Activated naive CD4-positive, alpha-beta T cell treated with anti-CD3 and anti-CD28 coated beads for 36 hours (primary cell): ENCODE data around the gene SYPL1. TPM values are rescaled to one million over a fixed set of nuclear protein-coding genes. Genes with fewer than 3 reads are reported as not detected.
A peak's percentile ranks its signal among the peaks of the same experiment; 100 is the strongest.

ENCODE experiments used
- CTCF ChIA-PET: fragments of 350-600 bp; sonication (Branson Sonifier 250); formaldehyde crosslinking; loops from one replicate; lab custom pipeline; 2021; ENCODE audit warnings: antibody characterized with exemption; lab: Charles Lee
- DNase-seq: peaks from one replicate; pipeline ENCODE4 v3.0.0-alpha.2; 2020
- H3K27ac Mint-ChIP-seq: one replicate; pipeline ENCODE4 v1.8.0; 2021; ENCODE audit warnings: mild to moderate bottlenecking, mixed read lengths
- H3K27me3 Mint-ChIP-seq: one replicate; pipeline ENCODE4 v1.8.0; 2021; ENCODE audit warnings: low read depth, mixed read lengths
- H3K36me3 Mint-ChIP-seq: one replicate; pipeline ENCODE4 v1.8.0; 2021; ENCODE audit warnings: low read depth, mixed read lengths
- H3K4me1 Mint-ChIP-seq: one replicate; pipeline ENCODE4 v1.8.0; 2021; ENCODE audit warnings: low read depth, mixed read lengths
- H3K4me3 Mint-ChIP-seq: one replicate; pipeline ENCODE4 v1.8.0; 2021; ENCODE audit warnings: mild to moderate bottlenecking, moderate library complexity, mixed read lengths
- H3K9me3 Mint-ChIP-seq: one replicate; pipeline ENCODE4 v1.8.0; 2021; ENCODE audit warnings: mixed read lengths
- intact Hi-C: fragments of 100-400 bp; cut with micrococcal nuclease; formaldehyde crosslinking; loops from one replicate; pipeline ENCODE4 v1.15.1; 2023
- total RNA-seq, 2 experiments: library from RNA; stranded (reverse); gene quantifications; one replicate each; pipeline ENCODE4 v1.2.3, GENCODE V29; 2021

The SYPL1 gene
- 10 to 100 TPM; 24.7 to 26.6 TPM for total RNA-seq

GRCh38 chr7:106112118-106112971 is at the start of gene SYPL1:
Gene SYPL1 (minus strand): TSS chr7:106112312. CDS start chr7:106112208, 104 bp downstream.
- Mint-ChIP-seq H3K36me3 (peaks cover 4% of the 10 kb centered on the region), H3K4me1 (peaks cover 71% of the 10 kb centered on the region), H3K9me3 (no peaks in the 10 kb centered on the region), H3K27ac (peak within 1 kb of the TSS; percentile 92), H3K4me3 (peak within 1 kb of the TSS; percentile 85), H3K27me3 (no peaks in the 10 kb centered on the region)
- CTCF ChIA-PET = interaction anchor here (0.9 to 2.6 kb wide), 4 partner anchors 41 to 51 kb away, joined by 3 to 7 read pairs (median 4); no protein-coding TSS in a partner anchor
- intact Hi-C loops = loop anchor here (1.0 to 5.0 kb wide), 12 partner anchors 14 to 1630 kb away; partner anchors contain the start of genes CBLL1 and HBP1
- DNase-seq = peak; percentile 94

GRCh38 chr7:106155027-106155426 is 42.9 kb upstream of the SYPL1 start:
- Mint-ChIP-seq H3K9me3 (no peaks in the 10 kb centered on the region), H3K27ac (no peak overlapping the region), H3K4me1 (peaks cover 9% of the 10 kb centered on the region), H3K36me3 (no peaks in the 10 kb centered on the region), H3K27me3 (peaks cover 14% of the 10 kb centered on the region), H3K4me3 (no peak overlapping the region)
- intact Hi-C loops = no loop called here
- CTCF ChIA-PET = interaction anchor here (1.0 to 9.5 kb wide), 8 partner anchors 11 to 113 kb away, joined by 3 to 185 read pairs (median 12); no protein-coding TSS in a partner anchor
- no peak for DNase-seq

- no peak overlapping the region for H3K27ac Mint-ChIP-seq
- CTCF ChIA-PET = interaction anchor here (0.6 to 9.5 kb wide), 32 partner anchors 8 to 796 kb away, joined by 3 to 185 read pairs (median 4); partner anchors contain the start of gene SYPL1
- no peaks in the 10 kb centered on the region for H3K9me3 Mint-ChIP-seq
- peaks cover 9% of the 10 kb centered on the region for H3K4me1 Mint-ChIP-seq
- peaks cover 14% of the 10 kb centered on the region for H3K27me3 Mint-ChIP-seq
- H3K4me3 Mint-ChIP-seq = no peak overlapping the region
- peak; percentile 84 for DNase-seq
- H3K36me3 Mint-ChIP-seq = no peaks in the 10 kb centered on the region
- intact Hi-C loops = loop anchor here (1.0 to 2.0 kb wide), 3 partner anchors 41 to 393 kb away; partner anchors contain the start of gene SYPL1
These were observed 41.9 kb upstream of the SYPL1 start for GRCh38 chr7:106153891-106154449.

GRCh38 chr7:106152313-106152665 is 40.2 kb upstream of the SYPL1 start:
- Mint-ChIP-seq H3K27ac (no peak overlapping the region), H3K27me3 (peaks cover 13% of the 10 kb centered on the region), H3K36me3 (no peaks in the 10 kb centered on the region), H3K4me3 (no peak overlapping the region), H3K4me1 (peaks cover 9% of the 10 kb centered on the region), H3K9me3 (no peaks in the 10 kb centered on the region)
- no peak for DNase-seq
- intact Hi-C loops = loop anchor here (2.0 kb wide), 2 partner anchors 39 to 391 kb away; partner anchors contain the start of gene SYPL1
- CTCF ChIA-PET = interaction anchor here (0.8 to 9.5 kb wide), 5 partner anchors 14 to 123 kb away, joined by 3 to 185 read pairs (median 25); no protein-coding TSS in a partner anchor

- CTCF ChIA-PET = interaction anchor here (4.6 to 9.5 kb wide), 2 partner anchors 14 to 93 kb away, joined by 57 to 185 read pairs; no protein-coding TSS in a partner anchor
- intact Hi-C loops = loop anchor here (2.0 kb wide), 2 partner anchors 39 to 391 kb away; partner anchors contain the start of gene SYPL1
- Mint-ChIP-seq H3K4me3 (no peak overlapping the region), H3K36me3 (no peaks in the 10 kb centered on the region), H3K27ac (no peak overlapping the region), H3K4me1 (peaks cover 9% of the 10 kb centered on the region), H3K9me3 (no peaks in the 10 kb centered on the region), H3K27me3 (peaks cover 11% of the 10 kb centered on the region)
- no peak for DNase-seq
These were observed 39.6 kb upstream of the SYPL1 start for GRCh38 chr7:106151459-106152312.

GRCh38 chr7:106143711-106144337 is 31.7 kb upstream of the SYPL1 start:
- intact Hi-C loops = no loop called here
- CTCF ChIA-PET = interaction anchor here (1.0 to 1.1 kb wide), 2 partner anchors 103 to 318 kb away, joined by 4 read pairs; no protein-coding TSS in a partner anchor
- H3K4me3 Mint-ChIP-seq = no peak overlapping the region
- no peaks in the 10 kb centered on the region for H3K4me1 Mint-ChIP-seq
- no peak overlapping the region for H3K27ac Mint-ChIP-seq
- H3K36me3 Mint-ChIP-seq = no peaks in the 10 kb centered on the region
- peak; percentile 11 for DNase-seq
- H3K27me3 Mint-ChIP-seq = no peaks in the 10 kb centered on the region
- H3K9me3 Mint-ChIP-seq = no peaks in the 10 kb centered on the region

GRCh38 chr7:106142136-106142535 is 30.0 kb upstream of the SYPL1 start:
- CTCF ChIA-PET = interaction anchor here (1.1 kb wide), 1 partner anchor 12 kb away, joined by 5 read pairs; no protein-coding TSS in a partner anchor
- Mint-ChIP-seq H3K27ac (no peak overlapping the region), H3K27me3 (no peaks in the 10 kb centered on the region), H3K4me1 (no peaks in the 10 kb centered on the region), H3K9me3 (no peaks in the 10 kb centered on the region), H3K36me3 (no peaks in the 10 kb centered on the region), H3K4me3 (no peak overlapping the region)
- intact Hi-C loops = no loop called here
- DNase-seq = no peak

GRCh38 chr7:106140406-106141173 is 28.5 kb upstream of the SYPL1 start:
- intact Hi-C loops = no loop called here
- DNase-seq = no peak
- no peaks in the 10 kb centered on the region for H3K27me3 Mint-ChIP-seq
- H3K4me1 Mint-ChIP-seq = no peaks in the 10 kb centered on the region
- no peaks in the 10 kb centered on the region for H3K36me3 Mint-ChIP-seq
- H3K4me3 Mint-ChIP-seq = no peak overlapping the region
- H3K27ac Mint-ChIP-seq = no peak overlapping the region
- CTCF ChIA-PET = no interaction called here
- no peaks in the 10 kb centered on the region for H3K9me3 Mint-ChIP-seq

GRCh38 chr7:106139265-106140251 is 27.4 kb upstream of the SYPL1 start:
- H3K9me3 Mint-ChIP-seq = no peaks in the 10 kb centered on the region
- intact Hi-C loops = no loop called here
- no peaks in the 10 kb centered on the region for H3K4me1 Mint-ChIP-seq
- H3K27me3 Mint-ChIP-seq = no peaks in the 10 kb centered on the region
- no peak overlapping the region for H3K27ac Mint-ChIP-seq
- CTCF ChIA-PET = interaction anchor here (1.9 kb wide), 1 partner anchor 14 kb away, joined by 7 read pairs; no protein-coding TSS in a partner anchor
- no peaks in the 10 kb centered on the region for H3K36me3 Mint-ChIP-seq
- H3K4me3 Mint-ChIP-seq = no peak overlapping the region
- no peak for DNase-seq

GRCh38 chr7:106138776-106139175 is 26.7 kb upstream of the SYPL1 start:
- no peaks in the 10 kb centered on the region for H3K4me1 Mint-ChIP-seq
- intact Hi-C loops = no loop called here
- no peak for DNase-seq
- H3K9me3 Mint-ChIP-seq = no peaks in the 10 kb centered on the region
- CTCF ChIA-PET = interaction anchor here (1.1 to 1.9 kb wide), 2 partner anchors 15 to 21 kb away, joined by 4 to 7 read pairs; no protein-coding TSS in a partner anchor
- H3K27ac Mint-ChIP-seq = no peak overlapping the region
- H3K27me3 Mint-ChIP-seq = no peaks in the 10 kb centered on the region
- no peak overlapping the region for H3K4me3 Mint-ChIP-seq
- H3K36me3 Mint-ChIP-seq = no peaks in the 10 kb centered on the region
